Astrocyte (in vitro differentiated cells and primary cell): ENCODE measurements around the gene MFSD1. TPM values are rescaled to one million over a fixed set of nuclear protein-coding genes. Genes with fewer than 3 reads are reported as not detected.

Experiments
- DNase-seq: peaks from one replicate; pipeline ENCODE4 v3.0.0-alpha.2; 2010; ENCODE audit warnings: low read depth
- FAIRE-seq: peaks from 2 replicates; lab custom pipeline; 2011; peaks lifted over from hg19 to GRCh38; lab: Jason Lieb, UNC
- H2AFZ ChIP-seq: 2 replicates; pipeline ENCODE4 v1.6.0; 2012; ENCODE audit warnings: low read depth, low read length, inconsistent platforms
- H3K27ac ChIP-seq: 2 replicates; pipeline ENCODE4 v1.5.1; 2011; ENCODE audit warnings: low read depth, low read length, inconsistent platforms
- H3K27me3 ChIP-seq: 2 replicates; pipeline ENCODE4 v1.6.0; 2011; ENCODE audit warnings: low read length, inconsistent platforms; ENCODE audit not compliant: insufficient read depth
- H3K36me3 ChIP-seq: 2 replicates; pipeline ENCODE4 v1.5.1; 2011; ENCODE audit warnings: low read length, inconsistent platforms; ENCODE audit not compliant: insufficient read depth
- H3K4me1 ChIP-seq: 2 replicates; pipeline ENCODE4 v1.5.1; 2011; ENCODE audit warnings: low read length, inconsistent platforms; ENCODE audit not compliant: insufficient read depth
- H3K4me2 ChIP-seq: 2 replicates; pipeline ENCODE4 v1.6.0; 2012; ENCODE audit warnings: low read length, inconsistent platforms
- H3K4me3 ChIP-seq: 2 replicates; pipeline ENCODE4 v1.5.1; 2011; ENCODE audit warnings: low read depth, mild to moderate bottlenecking, low read length, inconsistent platforms; ENCODE audit not compliant: insufficient read depth
- H3K79me2 ChIP-seq: 2 replicates; pipeline ENCODE4 v1.6.0; 2012; ENCODE audit warnings: mild to moderate bottlenecking, low read length, inconsistent platforms; ENCODE audit not compliant: insufficient read depth
- H3K9ac ChIP-seq: 2 replicates; pipeline ENCODE4 v1.6.0; 2012; ENCODE audit warnings: mild to moderate bottlenecking, low read length, inconsistent platforms
- H3K9me3 ChIP-seq: 2 replicates; pipeline ENCODE4 v1.5.1; 2012; ENCODE audit warnings: low read depth, mild to moderate bottlenecking, low read length, inconsistent platforms; ENCODE audit not compliant: insufficient read depth
- H4K20me1 ChIP-seq: 2 replicates; pipeline ENCODE4 v1.6.0; 2012; ENCODE audit warnings: low read length, inconsistent platforms; ENCODE audit not compliant: insufficient read depth
- H3K27ac Mint-ChIP-seq: one replicate; pipeline ENCODE4 v1.8.0; 2021; ENCODE audit warnings: mild to moderate bottlenecking, mixed read lengths; ENCODE audit not compliant: unreplicated experiment
- H3K27me3 Mint-ChIP-seq: one replicate; pipeline ENCODE4 v1.8.0; 2021; ENCODE audit warnings: low read depth, mixed read lengths; ENCODE audit not compliant: unreplicated experiment
- H3K36me3 Mint-ChIP-seq: one replicate; pipeline ENCODE4 v1.8.0; 2021; ENCODE audit warnings: low read depth, mixed read lengths; ENCODE audit not compliant: unreplicated experiment
- H3K4me1 Mint-ChIP-seq: one replicate; pipeline ENCODE4 v1.8.0; 2021; ENCODE audit warnings: low read depth, mixed read lengths; ENCODE audit not compliant: unreplicated experiment
- H3K4me3 Mint-ChIP-seq: one replicate; pipeline ENCODE4 v1.8.0; 2021; ENCODE audit warnings: mild to moderate bottlenecking, moderate library complexity, mixed read lengths; ENCODE audit not compliant: unreplicated experiment
- H3K9me3 Mint-ChIP-seq: one replicate; pipeline ENCODE4 v1.8.0; 2021; ENCODE audit warnings: mild to moderate bottlenecking, mixed read lengths; ENCODE audit not compliant: unreplicated experiment
- EZH2 ChIP-seq: IDR thresholded peaks from 2 replicates; pipeline ENCODE4 v1.6.1; 2012; ENCODE audit warnings: mild to moderate bottlenecking, low read length, inconsistent platforms; ENCODE audit not compliant: insufficient read depth
- total RNA-seq: library from RNA; stranded (reverse); gene quantifications from 2 replicates; pipeline ENCODE4 v1.2.1, GENCODE V29; 2021
- TF ChIP-seq, protein P1 (sequence below): IDR thresholded peaks from 2 replicates; pipeline ENCODE4 v1.5.1; 2011; ENCODE audit warnings: low read depth, mild to moderate bottlenecking, inconsistent platforms, low read length, moderate library complexity; ENCODE audit not compliant: insufficient read depth

MFSD1 gene
- total RNA-seq, 1 donor from 2014 or later = 62.2 TPM

DNA sequence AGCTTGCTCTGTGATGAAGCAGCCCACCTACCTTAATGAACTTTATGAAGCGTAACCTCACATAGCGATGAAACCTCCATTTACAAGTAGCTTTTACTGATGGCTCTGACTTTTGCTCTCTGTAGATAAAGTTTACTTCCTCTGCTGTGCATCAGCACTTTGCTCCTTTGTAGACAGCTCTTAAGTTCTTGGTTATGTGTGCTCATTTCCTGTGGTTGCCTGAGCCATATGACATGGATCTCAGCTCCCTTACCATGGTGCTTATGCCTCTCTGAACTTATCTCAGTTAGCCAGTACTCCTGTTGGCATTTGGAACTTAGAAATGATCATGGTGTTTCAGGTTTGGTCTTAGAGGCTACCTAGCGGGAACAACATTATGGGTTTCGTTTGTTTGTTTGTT lies 7.8 kb downstream of the MFSD1 start:
- H3K4me3 ChIP-seq = no peak overlapping the region
- TF ChIP-seq, protein P1, sequence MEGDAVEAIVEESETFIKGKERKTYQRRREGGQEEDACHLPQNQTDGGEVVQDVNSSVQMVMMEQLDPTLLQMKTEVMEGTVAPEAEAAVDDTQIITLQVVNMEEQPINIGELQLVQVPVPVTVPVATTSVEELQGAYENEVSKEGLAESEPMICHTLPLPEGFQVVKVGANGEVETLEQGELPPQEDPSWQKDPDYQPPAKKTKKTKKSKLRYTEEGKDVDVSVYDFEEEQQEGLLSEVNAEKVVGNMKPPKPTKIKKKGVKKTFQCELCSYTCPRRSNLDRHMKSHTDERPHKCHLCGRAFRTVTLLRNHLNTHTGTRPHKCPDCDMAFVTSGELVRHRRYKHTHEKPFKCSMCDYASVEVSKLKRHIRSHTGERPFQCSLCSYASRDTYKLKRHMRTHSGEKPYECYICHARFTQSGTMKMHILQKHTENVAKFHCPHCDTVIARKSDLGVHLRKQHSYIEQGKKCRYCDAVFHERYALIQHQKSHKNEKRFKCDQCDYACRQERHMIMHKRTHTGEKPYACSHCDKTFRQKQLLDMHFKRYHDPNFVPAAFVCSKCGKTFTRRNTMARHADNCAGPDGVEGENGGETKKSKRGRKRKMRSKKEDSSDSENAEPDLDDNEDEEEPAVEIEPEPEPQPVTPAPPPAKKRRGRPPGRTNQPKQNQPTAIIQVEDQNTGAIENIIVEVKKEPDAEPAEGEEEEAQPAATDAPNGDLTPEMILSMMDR = no peak
- no peak for TF ChIP-seq EZH2
- Mint-ChIP-seq H3K9me3 (peaks cover 2% of the 10 kb centered on the region), H3K36me3 (peaks cover 9% of the 10 kb centered on the region), H3K4me1 (peaks cover 33% of the 10 kb centered on the region), H3K4me3 (peak overlapping the region; percentile 25), H3K27me3 (no peaks in the 10 kb centered on the region), H3K27ac (peak overlapping the region; percentile 98)
- FAIRE-seq (no peak), DNase-seq (no peak)
- no peak overlapping the region for H3K9ac ChIP-seq
- peaks cover 18% of the 10 kb centered on the region for H3K79me2 ChIP-seq
- H2AFZ ChIP-seq = no peak overlapping the region
- H3K36me3 ChIP-seq = peaks cover 40% of the 10 kb centered on the region
- peak overlapping the region; percentile 52 for H3K4me2 ChIP-seq
- H3K27me3 ChIP-seq = no peaks in the 10 kb centered on the region
- no peaks in the 10 kb centered on the region for H4K20me1 ChIP-seq
- H3K4me1 ChIP-seq = peaks cover 16% of the 10 kb centered on the region
- H3K9me3 ChIP-seq = no peaks in the 10 kb centered on the region
- H3K27ac ChIP-seq = peak overlapping the region; percentile 60

DNA sequence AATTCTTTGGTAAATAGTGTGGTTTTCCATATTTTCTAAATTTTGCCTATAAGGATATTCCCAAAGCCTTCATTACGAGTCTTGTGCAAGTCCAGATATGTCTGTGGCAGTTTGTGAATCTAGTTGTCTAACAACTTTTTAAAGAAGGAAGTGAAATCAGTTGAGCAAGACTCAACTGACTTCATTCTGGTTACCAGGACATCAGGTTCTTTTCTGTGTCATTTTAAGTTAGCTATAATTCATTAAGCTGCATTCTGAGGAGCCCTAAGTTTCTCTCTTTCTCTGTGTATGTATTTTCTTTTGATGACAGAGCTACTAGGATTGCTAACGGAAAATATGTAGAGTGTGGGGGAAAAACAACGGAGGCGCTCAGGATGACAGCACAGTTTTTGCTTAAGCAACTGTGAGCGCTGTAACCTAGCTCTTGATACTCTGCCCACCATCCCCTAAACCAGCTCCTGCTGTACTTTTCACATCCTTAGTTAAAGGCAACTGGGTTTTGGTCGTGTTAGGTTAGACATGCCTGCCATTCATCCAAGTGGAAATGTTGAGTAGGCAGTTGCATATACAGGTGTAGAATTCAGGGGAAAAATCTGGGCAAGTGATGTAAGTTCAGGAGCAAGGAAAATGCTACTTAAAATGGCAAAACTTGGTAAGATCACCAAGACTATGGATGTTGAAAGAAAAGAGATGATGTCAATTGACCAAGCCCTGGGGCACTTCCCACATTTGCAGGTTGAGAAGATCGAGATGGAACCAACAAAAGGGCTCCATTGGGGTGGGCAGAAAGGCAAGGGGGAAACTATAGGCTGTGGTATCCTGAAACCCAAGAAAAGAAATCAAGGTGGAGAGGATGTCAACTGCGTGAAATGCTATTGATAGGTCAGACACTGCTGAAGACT lies 9.2 kb downstream of the MFSD1 start:
- Histone ChIP-seq H3K79me2 (peaks cover 7% of the 10 kb centered on the region), H3K9ac (no peak overlapping the region), H3K4me2 (no peak overlapping the region), H3K27ac (no peak overlapping the region), H3K4me3 (no peak overlapping the region), H3K27me3 (no peaks in the 10 kb centered on the region), H3K4me1 (peaks cover 16% of the 10 kb centered on the region), H2AFZ (no peak overlapping the region), H3K36me3 (peaks cover 40% of the 10 kb centered on the region), H3K9me3 (no peaks in the 10 kb centered on the region), H4K20me1 (no peaks in the 10 kb centered on the region)
- peaks cover 9% of the 10 kb centered on the region for H3K36me3 Mint-ChIP-seq
- FAIRE-seq = no peak
- H3K4me1 Mint-ChIP-seq = peaks cover 28% of the 10 kb centered on the region
- DNase-seq = no peak
- no peak overlapping the region for H3K4me3 Mint-ChIP-seq
- peak overlapping the region; percentile 65 for H3K27ac Mint-ChIP-seq
- H3K27me3 Mint-ChIP-seq = no peaks in the 10 kb centered on the region
- TF ChIP-seq EZH2 = no peak
- TF ChIP-seq, protein P1 = no peak
- H3K9me3 Mint-ChIP-seq = peaks cover 2% of the 10 kb centered on the region

DNA sequence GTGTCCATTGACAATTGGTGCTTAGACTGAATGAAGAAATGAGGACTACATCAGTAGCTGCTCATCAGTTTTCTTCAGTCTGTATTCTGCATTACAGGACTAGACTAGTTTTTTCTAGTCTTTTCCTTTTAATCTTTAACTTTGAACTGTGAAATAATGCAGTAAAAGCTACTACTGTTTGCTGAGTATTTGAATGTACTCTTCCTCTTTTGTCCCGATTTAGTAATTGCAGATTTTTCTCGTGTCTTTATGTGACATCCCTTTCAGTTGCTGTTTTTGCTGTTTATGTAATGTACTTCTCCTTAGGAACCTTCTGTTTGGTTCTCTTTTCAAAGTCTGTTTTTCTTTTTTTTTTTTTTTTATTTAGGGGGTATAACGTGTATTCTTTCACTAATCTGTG lies 17.4 kb downstream of the MFSD1 start:
- no peaks in the 10 kb centered on the region for H3K9me3 Mint-ChIP-seq
- FAIRE-seq = no peak
- H4K20me1 ChIP-seq = no peaks in the 10 kb centered on the region
- H3K4me1 ChIP-seq = no peaks in the 10 kb centered on the region
- H2AFZ ChIP-seq = no peak overlapping the region
- H3K27ac ChIP-seq = no peak overlapping the region
- no peak overlapping the region for H3K4me3 ChIP-seq
- DNase-seq = no peak
- no peak overlapping the region for H3K27ac Mint-ChIP-seq
- no peak for TF ChIP-seq EZH2
- TF ChIP-seq, protein P1 = no peak
- no peaks in the 10 kb centered on the region for H3K27me3 Mint-ChIP-seq
- no peaks in the 10 kb centered on the region for H3K4me1 Mint-ChIP-seq
- H3K9ac ChIP-seq = no peak overlapping the region
- H3K36me3 Mint-ChIP-seq = peaks cover 9% of the 10 kb centered on the region
- no peaks in the 10 kb centered on the region for H3K79me2 ChIP-seq
- H3K4me3 Mint-ChIP-seq = no peak overlapping the region
- H3K27me3 ChIP-seq = no peaks in the 10 kb centered on the region
- H3K4me2 ChIP-seq = no peak overlapping the region
- peaks cover 32% of the 10 kb centered on the region for H3K36me3 ChIP-seq
- no peaks in the 10 kb centered on the region for H3K9me3 ChIP-seq
